ENCODE results near the gene CDKAL1.

- TF ChIP-seq ARNTL (CRISPR knock-in tag; IDR thresholded peaks at IDR 0.05; ENCODE audit: borderline replicate concordance, low read depth) (no peak), TCF4 (CRISPR knock-in tag; IDR thresholded peaks at IDR 0.05; ENCODE audit: borderline replicate concordance) (no peak), ESRRG (CRISPR knock-in tag; IDR thresholded peaks at IDR 0.05) (no peak), CSRNP3 (CRISPR knock-in tag; IDR thresholded peaks at IDR 0.05) (no peak), CREB5 (CRISPR knock-in tag; IDR thresholded peaks at IDR 0.05; ENCODE audit: low read depth) (no peak), ZFP30 (CRISPR knock-in tag; IDR thresholded peaks at IDR 0.05) (no peak)
Measured at GRCh38 chr6:20900389-20901160, 366.3 kb downstream of the CDKAL1 start.

All from SK-N-SH treated with all-trans-retinoic acid at 6 μM for 48 hours (cell line).